ENCODE results near the gene CTAG1A.
"Not testable (repeated sequence)": the region's sequence is repeated elsewhere in the genome, so short reads cannot be mapped to it uniquely, and the experiment has no call there.

Gene CTAG1A

DNA sequence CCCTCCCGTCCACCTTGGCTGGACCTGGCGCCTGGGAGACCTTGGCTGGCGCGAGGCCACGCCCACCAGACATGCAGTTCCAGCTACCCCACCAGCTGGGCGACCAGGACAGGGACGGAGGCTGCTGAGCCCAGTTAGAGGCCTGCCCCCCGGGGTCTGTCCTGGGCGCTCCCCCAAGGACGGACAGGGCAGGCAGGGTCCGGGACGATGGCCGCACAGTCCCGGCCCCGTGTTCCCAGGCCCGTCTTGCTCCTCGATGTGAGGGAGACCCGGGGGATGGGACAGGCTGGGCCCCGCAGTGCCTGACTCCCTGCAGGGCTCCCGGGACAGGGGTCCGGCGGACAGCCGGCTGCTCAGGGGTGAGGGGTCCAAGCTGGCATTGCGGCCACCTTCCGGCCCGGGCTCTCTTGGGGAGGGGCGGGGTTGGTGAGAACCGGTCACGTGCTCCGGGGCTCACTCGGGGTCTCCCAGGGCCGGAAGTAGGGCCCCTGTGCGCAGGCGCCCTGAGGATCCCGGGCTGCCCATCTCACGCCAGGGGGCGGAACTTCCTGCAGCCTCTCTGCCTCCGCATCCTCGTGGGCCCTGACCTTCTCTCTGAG, at the start of gene CTAG1A:
CTAG1A (plus strand) TSS at position 549 of the 599 bp plus-strand sequence. CDS start 74 bp downstream, outside the sequence.
- DNase-seq = not testable (repeated sequence)

- no peak for DNase-seq
These were observed 49.0 kb upstream of the CTAG1A start for GRCh38 chrX:154535892-154536291.

DNA sequence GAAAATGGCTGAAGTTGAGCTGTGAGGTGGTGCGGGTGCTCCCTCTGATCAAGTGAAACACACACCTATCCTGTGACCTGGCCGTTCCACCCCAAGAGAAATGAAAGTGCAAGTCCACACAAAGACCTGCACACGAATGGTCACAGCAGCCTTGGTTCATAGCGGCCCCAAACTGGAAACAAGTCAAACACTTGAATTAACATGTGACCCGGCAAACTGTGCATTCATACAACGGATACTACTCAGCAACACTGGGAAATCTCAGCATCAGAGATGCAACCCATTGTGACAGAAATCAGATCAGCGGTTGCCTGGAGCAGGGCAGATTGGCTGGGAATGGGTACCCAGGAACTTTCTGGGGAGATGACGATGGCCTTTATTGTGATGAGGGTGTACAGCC, 45.9 kb upstream of the CTAG1A start:
- peak in 1 of 2 donors; percentile 8 for DNase-seq

GRCh38 chrX:154540365-154540764, 44.6 kb upstream of the CTAG1A start:
- DNase-seq = not testable (repeated sequence)

DNA sequence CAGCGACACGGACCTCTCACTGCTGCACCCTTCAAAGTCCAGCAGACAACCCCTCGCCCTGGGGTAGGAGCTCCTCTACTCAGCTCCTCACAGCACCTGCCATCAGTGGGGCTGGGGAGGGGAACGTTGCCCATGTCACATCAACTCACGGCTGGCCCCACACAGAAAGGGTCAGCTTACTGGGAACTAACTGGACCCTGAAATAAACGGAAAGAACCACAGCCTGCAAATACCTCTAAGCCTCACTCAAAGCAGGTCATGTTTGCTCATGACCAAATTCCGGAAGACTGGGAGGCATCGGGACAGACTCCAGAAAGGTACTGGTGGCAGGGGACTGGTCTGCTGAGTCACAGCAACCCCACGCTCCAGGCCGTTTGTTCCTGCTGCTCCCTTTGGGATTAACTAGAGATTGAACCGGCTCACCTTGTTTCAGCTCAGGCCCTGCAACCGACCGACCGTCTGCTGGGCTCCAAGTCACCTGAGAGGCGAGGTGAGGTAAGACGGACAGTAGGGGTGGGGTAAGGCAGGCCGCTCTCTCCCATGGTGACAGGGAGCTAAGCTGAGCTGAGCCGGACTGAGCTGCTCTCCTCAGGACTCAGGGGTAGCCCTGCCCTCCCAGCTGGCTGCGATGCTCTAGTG, 43.9 kb upstream of the CTAG1A start:
- no peak for DNase-seq

- DNase-seq = no peak
These were observed 43.4 kb upstream of the CTAG1A start for GRCh38 chrX:154541589-154541895.

- peak in 1 of 2 donors; percentile 7 for DNase-seq
These were observed 42.8 kb upstream of the CTAG1A start for GRCh38 chrX:154541896-154542722.

DNA sequence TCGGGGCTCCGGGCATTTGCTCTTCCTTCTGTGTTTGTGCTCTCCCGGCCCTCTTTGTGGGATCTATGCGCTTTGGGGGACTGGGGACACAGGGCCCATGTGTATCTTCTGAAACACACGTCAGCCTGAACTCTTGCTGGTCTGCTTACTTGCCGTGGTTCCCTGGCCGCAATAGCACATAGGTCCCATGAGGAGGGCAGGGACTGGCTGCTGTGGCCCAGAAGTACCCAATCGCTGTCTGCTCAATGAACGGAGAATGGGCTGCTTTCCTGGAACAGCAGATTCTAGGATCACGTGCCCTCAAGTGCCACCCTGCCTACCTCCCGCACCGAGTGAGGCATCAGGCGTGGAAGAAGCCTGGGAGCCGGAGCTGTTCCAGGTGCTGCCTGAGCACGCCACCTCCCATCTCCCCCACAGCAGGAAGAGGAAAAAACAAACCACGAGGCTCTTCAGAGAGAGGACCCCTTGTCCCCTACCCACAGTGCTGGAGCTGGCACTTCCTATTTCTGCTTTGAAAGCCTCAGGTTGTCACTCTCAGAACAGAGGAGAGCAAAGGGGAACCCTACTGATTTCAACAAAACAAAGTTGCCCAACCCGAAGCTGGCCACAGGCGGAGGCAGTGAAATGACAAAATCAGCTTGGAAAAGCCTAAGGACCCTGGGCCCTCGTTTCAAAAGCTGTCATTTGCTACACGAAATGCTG, 42.1 kb upstream of the CTAG1A start:
- DNase-seq = no peak

DNA sequence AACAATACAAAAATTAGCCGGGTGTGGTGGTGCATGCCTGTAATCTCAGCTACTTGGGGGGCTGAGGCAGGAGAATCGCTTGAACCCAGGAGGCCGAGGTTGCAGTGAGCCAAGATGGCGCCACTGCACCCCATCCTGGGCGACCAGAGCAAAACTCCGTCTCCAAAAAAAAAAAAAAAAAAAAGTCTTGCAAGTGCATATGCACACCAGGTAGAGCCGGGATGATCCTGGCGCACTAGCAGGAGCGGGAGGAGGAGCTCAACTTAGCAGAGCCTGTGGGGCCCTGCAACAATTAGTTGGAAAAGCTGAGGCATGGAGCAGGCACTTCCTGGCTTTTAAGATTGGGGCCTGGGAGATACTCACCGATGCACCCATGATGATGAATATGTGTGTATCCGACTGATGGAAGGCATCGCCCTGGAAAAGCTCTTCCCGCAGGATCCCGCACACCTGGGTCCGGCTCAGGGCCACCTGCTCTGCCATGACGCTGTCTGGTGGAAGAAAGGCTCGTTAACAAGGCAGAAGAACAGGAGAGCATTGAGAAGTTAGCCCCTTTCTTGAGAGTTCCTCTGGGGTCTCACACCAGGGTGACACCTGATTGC, 39.2 kb upstream of the CTAG1A start:
- no peak for DNase-seq

GRCh38 chrX:154546354-154547244, 38.3 kb upstream of the CTAG1A start, which contains the start of gene G6PD:
Gene G6PD (minus strand): TSS chrX:154546846. CDS start chrX:154546155, 691 bp downstream.
- no peak for DNase-seq

DNA sequence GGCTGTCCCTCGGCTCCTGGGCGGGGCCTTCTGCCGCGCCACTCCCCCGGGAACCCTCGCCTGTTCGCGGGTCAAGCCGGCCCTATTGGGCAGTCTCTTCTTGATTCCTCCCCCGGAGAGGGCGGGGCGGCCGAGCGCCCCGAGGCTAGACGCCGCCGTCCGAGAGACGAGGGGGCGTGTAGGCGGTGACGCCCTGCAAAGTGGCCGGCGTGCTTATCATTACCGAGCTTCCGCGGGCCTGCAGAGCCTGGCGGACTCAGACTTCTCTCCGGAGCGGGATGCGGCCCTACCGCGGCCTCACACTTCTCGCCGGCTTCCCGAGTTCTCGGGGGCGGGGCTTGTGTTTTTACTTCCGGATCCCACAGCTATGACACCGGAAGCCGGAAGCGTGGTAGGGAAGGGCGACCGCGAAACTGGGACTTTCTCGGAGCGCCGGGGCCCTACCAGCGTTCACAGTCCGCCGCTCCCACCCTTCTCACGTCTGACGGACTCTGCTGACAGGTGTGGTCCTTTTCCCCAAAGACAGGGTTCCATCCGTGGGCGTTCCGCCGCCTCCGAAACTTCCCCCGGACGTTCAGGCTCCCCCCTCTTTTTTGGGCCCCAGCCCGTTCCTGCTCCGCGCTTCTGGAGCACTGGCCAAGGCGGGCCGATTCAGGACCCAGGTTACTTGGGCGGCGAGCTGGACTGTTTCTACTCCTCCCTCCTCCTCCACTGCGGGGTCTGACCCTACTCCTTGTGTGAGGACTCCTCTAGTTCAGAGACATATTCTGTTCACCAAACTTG, 37.5 kb upstream of the CTAG1A start, which contains the start of gene IKBKG:
IKBKG (plus strand) TSS at position 376 of the 783 bp plus-strand sequence. CDS start 4,383 bp downstream, outside the sequence.
- peak; percentile 81 to 86 for DNase-seq

GRCh38 chrX:154548028-154548316, 37.0 kb upstream of the CTAG1A start:
- no peak for DNase-seq

DNA sequence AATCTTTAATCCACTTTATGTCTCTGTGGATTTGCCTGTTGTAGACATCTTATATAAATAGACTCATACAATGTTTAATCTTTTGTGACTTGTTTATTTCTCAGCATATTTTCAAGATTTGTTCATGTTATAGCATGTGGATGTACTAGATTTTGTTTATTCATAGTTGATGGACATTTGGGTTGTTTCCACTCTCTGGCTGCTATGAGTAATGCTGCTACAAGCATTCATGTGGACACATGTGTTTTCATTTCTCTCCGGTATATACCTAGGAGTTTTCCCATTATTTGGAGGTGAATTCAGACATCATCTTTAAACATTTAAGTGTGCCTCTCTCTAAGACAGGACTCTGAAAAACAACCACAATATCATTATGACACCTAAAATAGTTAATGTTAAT, 35.2 kb upstream of the CTAG1A start:
- no peak for DNase-seq

GRCh38 chrX:154552112-154552806, 32.7 kb upstream of the CTAG1A start:
- not testable (repeated sequence) for DNase-seq

- not testable (repeated sequence) for DNase-seq
These were observed 26.8 kb upstream of the CTAG1A start for GRCh38 chrX:154558060-154558690.

GRCh38 chrX:154558896-154559295, 26.0 kb upstream of the CTAG1A start:
- not testable (repeated sequence) for DNase-seq

DNA sequence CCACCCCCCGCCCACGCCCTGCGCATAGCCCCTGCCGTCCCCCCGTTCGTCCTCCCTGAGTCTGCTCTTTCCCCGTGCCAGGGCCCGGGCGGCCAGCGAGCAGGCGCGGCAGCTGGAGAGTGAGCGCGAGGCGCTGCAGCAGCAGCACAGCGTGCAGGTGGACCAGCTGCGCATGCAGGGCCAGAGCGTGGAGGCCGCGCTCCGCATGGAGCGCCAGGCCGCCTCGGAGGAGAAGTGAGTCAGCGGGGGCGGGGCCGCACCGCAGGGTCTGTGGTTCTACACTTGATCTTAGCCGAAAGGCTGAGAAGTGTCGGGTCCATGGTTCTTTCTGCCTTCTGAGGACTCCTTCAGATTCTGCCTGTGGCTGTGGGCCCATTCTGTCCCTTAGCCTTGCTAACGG, 24.6 kb upstream of the CTAG1A start:
- not testable (repeated sequence) for DNase-seq

DNA sequence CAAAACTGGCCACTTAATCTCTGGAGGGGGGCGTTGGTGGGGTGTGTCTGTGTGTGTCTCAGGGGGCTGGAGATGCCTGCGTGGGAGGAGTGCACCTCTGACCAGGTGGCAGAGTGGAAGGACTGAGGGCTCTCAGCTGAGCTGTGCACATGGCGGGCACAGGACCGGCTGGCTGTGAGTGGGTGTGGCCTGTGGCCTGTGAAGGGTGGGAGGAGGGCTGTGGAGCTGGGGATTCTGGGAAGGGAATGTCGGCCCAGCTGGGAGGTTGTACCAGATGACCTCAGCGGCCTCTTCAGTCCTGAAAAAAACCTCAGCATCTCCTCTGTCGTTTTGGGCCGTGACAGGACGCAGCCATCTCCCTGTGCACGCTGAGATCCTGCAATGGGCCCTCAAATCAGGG, 22.6 kb upstream of the CTAG1A start:
- not testable (repeated sequence) for DNase-seq

- not testable (repeated sequence) for DNase-seq
These were observed 14.6 kb upstream of the CTAG1A start for GRCh38 chrX:154570361-154570760.

- not testable (repeated sequence) for DNase-seq
These were observed 11.9 kb upstream of the CTAG1A start for GRCh38 chrX:154573061-154573460.

All from hippocampal formation (tissue), 2 donors.